ENCODE results near the gene GRM1. TPM values are rescaled to one million over a fixed set of nuclear protein-coding genes. Genes with fewer than 3 reads are reported as not detected.

The GRM1 gene
- total and polyA plus RNA-seq, 3 donors from 2014 or later, result 1.3 to 5.6 (median 2.0) TPM

- H3K27me3 ChIP-seq, result no peaks in the 10 kb centered on the region
- DNase-seq, result no peak
- no peak overlapping the region for H3K27ac ChIP-seq
- 84 to 85% methylated on average over 3 of the region's 3 CpGs for WGBS, 2 donors
- TF ChIP-seq, protein P1, sequence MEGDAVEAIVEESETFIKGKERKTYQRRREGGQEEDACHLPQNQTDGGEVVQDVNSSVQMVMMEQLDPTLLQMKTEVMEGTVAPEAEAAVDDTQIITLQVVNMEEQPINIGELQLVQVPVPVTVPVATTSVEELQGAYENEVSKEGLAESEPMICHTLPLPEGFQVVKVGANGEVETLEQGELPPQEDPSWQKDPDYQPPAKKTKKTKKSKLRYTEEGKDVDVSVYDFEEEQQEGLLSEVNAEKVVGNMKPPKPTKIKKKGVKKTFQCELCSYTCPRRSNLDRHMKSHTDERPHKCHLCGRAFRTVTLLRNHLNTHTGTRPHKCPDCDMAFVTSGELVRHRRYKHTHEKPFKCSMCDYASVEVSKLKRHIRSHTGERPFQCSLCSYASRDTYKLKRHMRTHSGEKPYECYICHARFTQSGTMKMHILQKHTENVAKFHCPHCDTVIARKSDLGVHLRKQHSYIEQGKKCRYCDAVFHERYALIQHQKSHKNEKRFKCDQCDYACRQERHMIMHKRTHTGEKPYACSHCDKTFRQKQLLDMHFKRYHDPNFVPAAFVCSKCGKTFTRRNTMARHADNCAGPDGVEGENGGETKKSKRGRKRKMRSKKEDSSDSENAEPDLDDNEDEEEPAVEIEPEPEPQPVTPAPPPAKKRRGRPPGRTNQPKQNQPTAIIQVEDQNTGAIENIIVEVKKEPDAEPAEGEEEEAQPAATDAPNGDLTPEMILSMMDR (IDR thresholded peaks at IDR 0.05), result no peak
- H3K9me3 ChIP-seq, result no peaks in the 10 kb centered on the region
- no peaks in the 10 kb centered on the region for H3K36me3 ChIP-seq (ENCODE audit: low read depth, missing control alignments)
- H3K4me3 ChIP-seq, result no peak overlapping the region
- intact Hi-C loops (cut with DNase I; ENCODE audit: low total_unique reads), result no loop called here
- H3K4me1 ChIP-seq, result no peaks in the 10 kb centered on the region
These were observed 325.6 kb downstream of the GRM1 start for GRCh38 chr6:146354451-146354850.

- no peak for TF ChIP-seq POLR2A (IDR thresholded peaks at IDR 0.05)
- no peaks in the 10 kb centered on the region for H3K9me3 ChIP-seq
- H3K27me3 ChIP-seq, result no peaks in the 10 kb centered on the region
- no peak overlapping the region for H3K4me3 ChIP-seq
- no peak overlapping the region for H3K27ac ChIP-seq
- 73 to 85% methylated on average over 4 of the region's 4 CpGs for WGBS, 2 donors
- DNase-seq, result no peak
- intact Hi-C loops (cut with DNase I; ENCODE audit: low total_unique reads), result no loop called here
- no peaks in the 10 kb centered on the region for H3K4me1 ChIP-seq
- no peaks in the 10 kb centered on the region for H3K36me3 ChIP-seq (ENCODE audit: low read depth, missing control alignments)
These were observed 326.7 kb downstream of the GRM1 start for GRCh38 chr6:146355521-146356100.

DNA sequence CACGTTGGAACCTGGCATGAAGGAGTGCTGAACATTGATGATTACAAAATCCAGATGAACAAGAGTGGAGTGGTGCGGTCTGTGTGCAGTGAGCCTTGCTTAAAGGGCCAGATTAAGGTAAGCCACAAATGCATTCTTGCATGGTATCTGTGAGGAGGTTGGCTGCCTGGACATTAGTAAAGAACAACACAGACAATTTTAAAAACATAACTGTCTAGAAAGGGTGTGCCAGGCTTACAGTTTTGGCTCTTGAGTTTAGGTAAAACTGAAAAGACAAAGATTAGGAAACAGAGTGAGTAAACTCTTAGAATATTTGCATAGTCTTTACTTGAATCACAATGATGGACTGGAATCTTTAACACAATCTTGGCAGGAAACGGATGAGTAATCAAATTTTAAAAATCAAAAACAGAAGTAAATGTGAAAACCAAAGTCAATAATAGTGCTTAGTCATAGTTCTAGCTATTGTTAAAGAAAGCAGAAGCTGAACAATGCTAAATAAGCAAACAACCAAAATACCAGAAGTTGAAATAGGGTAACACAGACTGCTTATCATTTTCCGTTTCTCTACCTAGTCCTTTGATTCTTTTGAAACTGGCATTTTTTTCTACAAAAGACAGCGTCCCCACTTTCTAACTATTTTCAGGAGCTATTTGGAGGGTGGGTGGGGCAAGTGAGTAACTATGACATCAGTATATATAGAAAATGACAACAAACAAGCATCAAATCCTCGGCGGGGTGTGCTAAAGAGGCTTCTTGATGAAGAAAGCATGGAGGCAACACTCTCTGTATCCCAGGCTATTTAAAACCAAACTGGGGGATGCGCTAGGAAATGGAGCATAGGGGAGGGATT is 328.9 kb downstream of the GRM1 start:
- no peaks in the 10 kb centered on the region for H3K27me3 ChIP-seq
- H3K4me3 ChIP-seq, result no peak overlapping the region
- no peak for DNase-seq
- 83 to 84% methylated on average over 8 of the region's 8 CpGs for WGBS, 2 donors
- intact Hi-C loops (cut with DNase I; ENCODE audit: low total_unique reads), result no loop called here
- TF ChIP-seq POLR2A (IDR thresholded peaks at IDR 0.05), result no peak
- TF ChIP-seq, protein P1 (IDR thresholded peaks at IDR 0.05), result no peak
- no peaks in the 10 kb centered on the region for H3K4me1 ChIP-seq
- no peaks in the 10 kb centered on the region for H3K9me3 ChIP-seq
- H3K36me3 ChIP-seq (ENCODE audit: low read depth, missing control alignments), result no peaks in the 10 kb centered on the region
- no peak overlapping the region for H3K27ac ChIP-seq

DNA sequence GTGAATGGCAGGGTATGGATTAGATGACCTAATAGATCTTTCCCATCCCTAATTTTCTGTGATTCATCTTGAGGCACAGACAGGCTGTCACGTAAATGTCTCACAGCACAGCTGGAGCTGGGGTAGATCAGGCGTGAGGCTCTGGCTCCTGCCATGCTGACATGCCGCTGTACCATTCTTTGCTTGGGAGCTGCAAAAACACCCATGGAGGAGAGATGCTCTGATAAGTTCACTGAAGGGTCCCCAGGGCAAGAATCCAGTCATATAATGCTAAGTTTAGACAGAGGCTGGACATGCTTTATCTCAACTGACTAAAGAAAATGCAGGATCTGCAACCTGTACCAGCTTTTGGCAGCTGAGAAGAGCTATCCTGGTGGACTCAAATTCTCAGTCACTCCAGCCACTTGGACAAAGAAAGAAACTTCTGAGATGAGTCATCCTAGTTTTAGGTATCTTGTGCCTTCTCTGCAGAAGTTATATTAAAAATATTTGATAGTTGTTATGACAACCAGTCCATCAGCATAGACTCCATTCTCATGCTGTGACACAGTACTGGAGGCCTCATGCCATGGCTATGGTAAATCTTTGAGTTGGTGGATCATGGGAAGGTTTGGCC is 329.7 kb downstream of the GRM1 start:
- intact Hi-C loops (cut with DNase I; ENCODE audit: low total_unique reads), result no loop called here
- no peak for DNase-seq
- no peak overlapping the region for H3K27ac ChIP-seq
- no peaks in the 10 kb centered on the region for H3K9me3 ChIP-seq
- no peaks in the 10 kb centered on the region for H3K4me1 ChIP-seq
- TF ChIP-seq POLR2A (IDR thresholded peaks at IDR 0.05), result no peak
- TF ChIP-seq, protein P1 (IDR thresholded peaks at IDR 0.05), result no peak
- no peak overlapping the region for H3K4me3 ChIP-seq
- no peaks in the 10 kb centered on the region for H3K36me3 ChIP-seq (ENCODE audit: low read depth, missing control alignments)
- H3K27me3 ChIP-seq, result no peaks in the 10 kb centered on the region
- 76 to 93% methylated on average over 3 of the region's 3 CpGs for WGBS, 2 donors

DNA sequence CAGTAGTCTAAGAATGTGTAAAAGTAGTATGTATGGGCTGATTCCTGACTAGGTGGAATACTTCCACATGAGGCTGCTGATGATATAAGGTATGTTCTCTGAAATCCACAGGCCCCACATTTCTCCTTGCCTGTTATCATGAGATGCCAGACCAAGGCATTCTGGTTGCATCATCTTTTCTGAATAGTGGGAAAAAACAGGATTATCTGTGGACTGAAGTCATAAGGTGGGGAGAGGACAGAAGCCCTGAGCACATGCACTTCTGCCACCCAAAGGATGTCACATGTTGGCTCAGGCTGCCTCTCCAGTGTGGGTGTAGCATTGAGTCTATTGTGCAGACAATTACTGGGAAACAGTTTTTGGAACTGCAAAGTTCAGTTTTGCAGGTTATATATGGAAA is 330.3 kb downstream of the GRM1 start:
- Histone ChIP-seq H3K27me3 (no peaks in the 10 kb centered on the region), H3K9me3 (no peaks in the 10 kb centered on the region), H3K36me3 (ENCODE audit: low read depth, missing control alignments) (no peaks in the 10 kb centered on the region), H3K4me3 (no peak overlapping the region), H3K4me1 (no peaks in the 10 kb centered on the region), H3K27ac (no peak overlapping the region)
- TF ChIP-seq POLR2A (IDR thresholded peaks at IDR 0.05), result no peak
- TF ChIP-seq, protein P1 (IDR thresholded peaks at IDR 0.05), result no peak
- DNase-seq, result no peak
- intact Hi-C loops (cut with DNase I; ENCODE audit: low total_unique reads), result no loop called here
